GM19455 (cell line): ENCODE measurements around the gene ZNF438.

ENCODE experiments used
- ATAC-seq: cut with Tn5 transposase; IDR thresholded peaks from one replicate; pipeline ENCODE4 v1.9.1; 2021; ENCODE audit not compliant: unreplicated experiment

ZNF438 gene

GRCh38 chr10:30855131-30855530 lies 176.5 kb downstream of the ZNF438 start:
- ATAC-seq, result no peak

DNA sequence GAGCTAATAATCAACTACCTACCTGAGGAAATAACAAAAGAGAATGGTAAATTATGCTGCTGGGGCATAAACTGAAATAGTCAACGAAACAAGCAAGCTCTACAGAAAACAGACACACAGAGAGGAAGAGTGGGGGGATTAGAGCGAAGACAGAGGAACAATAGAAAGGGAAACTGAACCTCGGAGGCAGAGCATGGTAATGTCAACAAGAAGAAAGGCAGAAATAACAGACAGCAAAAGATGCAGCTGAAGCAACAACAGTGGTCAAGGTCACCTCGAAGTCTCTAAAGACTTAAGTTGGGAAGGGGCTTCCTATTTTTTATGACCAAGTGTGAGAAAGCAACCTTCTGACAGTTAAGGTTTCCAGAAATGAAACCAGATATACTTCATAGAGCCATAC lies 177.0 kb downstream of the ZNF438 start:
- ATAC-seq, result no peak

- ATAC-seq, result no peak
Observed at GRCh38 chr10:30853066-30853465, 178.6 kb downstream of the ZNF438 start.

DNA sequence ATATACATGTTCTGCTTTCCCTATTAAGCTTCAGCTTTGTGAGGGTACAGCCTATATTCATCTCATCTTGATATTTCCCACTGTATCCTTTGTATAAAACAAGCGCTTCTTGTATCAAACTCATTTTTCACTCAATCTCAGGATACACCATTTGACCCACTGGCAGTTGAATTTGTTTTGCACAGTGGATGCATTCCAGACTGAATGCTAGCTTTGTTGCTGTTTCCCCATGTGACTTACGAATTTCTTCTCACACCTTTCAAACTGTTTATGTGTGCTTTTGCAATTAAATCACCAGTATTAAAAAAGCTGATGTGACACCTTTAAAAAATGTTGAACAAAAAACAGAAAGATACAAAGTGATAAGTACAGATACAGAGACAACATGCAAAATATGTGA lies 180.9 kb downstream of the ZNF438 start:
- no peak for ATAC-seq

GRCh38 chr10:30849231-30850035 lies 182.2 kb downstream of the ZNF438 start:
- no peak for ATAC-seq

- no peak for ATAC-seq
Observed at GRCh38 chr10:30848396-30849032, 183.2 kb downstream of the ZNF438 start.

DNA sequence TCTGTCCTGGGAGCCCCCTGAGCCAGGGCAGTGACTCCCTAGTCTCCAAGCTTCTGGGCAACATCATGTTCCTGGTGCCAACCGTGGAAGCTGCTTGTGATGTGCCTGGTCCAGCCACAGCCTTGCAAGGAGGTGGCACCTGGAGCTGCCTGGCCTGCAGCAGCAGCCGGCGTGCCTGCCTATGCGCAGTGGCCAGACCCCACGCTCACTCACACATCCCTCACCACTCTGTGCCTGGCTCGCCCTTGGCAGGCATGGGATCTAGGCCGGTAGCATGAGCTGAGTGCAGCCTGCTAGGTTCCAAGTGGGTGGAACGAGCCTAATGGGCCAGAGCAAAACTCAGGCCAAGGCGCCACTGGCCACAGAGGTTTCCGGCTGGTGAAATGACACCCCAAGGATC lies 184.0 kb downstream of the ZNF438 start:
- no peak for ATAC-seq

DNA sequence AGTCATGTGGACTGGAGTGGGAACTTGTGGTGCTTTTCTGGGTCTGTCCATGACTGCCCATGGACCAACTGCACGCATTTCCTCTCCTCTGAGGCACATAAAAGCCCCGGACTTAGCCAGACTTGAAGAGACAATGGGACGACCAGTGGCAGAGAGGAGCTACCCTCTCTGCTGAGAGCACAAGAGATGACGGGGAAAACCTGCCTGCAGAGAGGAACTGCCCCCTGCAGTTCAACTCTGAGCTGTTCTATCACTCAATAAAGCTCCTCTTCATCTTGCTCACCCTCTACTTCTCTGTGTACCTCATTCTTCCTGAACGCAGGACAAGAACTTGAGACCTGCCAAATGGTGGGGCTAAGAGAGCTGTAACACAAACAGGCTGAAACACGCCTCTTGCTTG lies 184.5 kb downstream of the ZNF438 start:
- ATAC-seq, result no peak

DNA sequence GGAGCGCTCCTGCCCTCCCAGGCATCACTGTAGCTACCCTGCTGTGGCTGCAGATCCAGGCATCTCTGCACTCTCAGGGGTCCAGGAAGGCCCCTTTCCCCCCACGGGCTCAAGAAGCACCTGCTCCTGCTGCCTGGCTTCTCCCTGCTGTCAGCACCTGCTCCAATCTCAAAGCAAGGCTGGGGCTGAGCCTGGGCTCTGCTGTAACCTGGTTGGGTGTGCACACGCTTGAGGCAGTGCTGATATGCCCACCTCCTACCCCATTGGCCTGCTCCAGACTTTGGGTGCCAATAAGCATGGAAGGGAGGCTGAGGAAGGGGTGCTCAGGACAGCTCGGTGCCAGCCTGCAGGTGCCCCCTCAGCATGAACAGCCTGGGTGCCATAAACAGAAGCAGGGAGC lies 185.0 kb downstream of the ZNF438 start:
- no peak for ATAC-seq

DNA sequence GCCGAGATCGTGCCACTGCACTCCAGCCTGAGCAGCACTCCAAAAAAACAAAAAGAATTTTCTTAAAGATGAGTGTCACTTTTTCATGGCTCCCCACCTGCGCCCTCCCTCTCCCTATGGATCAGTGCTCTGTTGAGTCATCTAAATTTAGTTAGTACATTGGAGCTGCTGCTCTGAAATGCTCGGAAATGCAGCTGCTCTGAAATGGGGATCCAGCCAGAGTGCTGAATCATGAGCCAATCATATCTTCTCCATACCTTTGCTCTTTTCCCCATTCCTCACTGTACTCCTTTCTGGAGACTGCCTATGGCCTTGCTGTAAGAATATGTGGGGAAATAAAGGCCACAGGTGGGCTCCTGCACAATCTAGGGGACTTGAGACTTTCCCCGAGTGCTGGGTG lies 188.8 kb downstream of the ZNF438 start:
- no peak for ATAC-seq

GRCh38 chr10:30842185-30842584 lies 189.5 kb downstream of the ZNF438 start:
- ATAC-seq, result no peak

DNA sequence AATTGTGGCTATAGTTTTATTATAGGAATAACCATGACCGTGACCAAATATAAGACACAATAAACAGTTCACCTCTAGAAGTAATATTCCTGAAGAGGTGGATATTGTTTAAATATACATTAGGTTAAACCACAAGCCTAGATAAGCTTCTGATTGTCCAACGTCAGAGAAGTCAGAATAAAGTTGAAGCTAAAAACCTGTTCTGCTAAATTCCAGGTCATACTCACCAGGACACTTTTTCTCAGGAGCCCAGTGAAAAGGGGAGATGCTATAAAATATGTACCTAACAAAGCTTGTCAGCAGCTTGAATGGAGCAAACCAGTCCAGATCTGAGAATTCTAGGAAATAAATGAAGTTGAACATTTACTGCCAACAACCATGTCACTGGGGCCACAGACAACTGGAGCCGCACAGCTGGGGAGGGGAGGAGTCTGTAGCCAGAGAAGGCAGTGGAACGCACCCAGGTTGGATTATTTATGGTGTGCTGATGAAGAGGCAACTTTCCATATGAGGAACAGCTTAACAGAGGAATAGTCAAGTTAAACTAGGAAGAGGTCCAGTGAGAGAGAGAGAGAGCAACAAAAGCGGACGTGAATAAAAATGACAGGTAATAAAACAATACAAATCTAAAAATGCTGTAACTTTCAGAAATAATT lies 191.1 kb downstream of the ZNF438 start:
- ATAC-seq, result no peak

- no peak for ATAC-seq
Observed at GRCh38 chr10:30839652-30840051, 192.0 kb downstream of the ZNF438 start.

DNA sequence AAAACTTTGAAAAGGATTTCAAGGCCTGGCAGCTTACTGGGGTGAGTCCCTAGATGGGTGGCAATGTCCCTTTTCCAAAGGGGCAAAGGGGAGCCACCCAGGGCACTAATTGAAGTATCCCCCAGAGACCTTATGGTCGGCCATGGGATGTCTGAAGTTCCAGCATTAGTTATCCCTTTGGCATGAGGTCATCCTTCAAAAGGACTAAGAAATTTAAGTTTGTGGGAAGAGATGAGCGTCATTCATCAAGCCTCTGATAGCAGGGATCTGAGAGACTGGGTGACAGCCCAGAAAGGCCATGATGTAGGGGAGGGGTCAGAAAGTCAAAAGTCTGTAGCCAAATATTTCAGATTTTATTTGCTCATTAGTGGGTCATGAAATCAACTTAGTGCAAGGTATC lies 195.3 kb downstream of the ZNF438 start:
- no peak for ATAC-seq

DNA sequence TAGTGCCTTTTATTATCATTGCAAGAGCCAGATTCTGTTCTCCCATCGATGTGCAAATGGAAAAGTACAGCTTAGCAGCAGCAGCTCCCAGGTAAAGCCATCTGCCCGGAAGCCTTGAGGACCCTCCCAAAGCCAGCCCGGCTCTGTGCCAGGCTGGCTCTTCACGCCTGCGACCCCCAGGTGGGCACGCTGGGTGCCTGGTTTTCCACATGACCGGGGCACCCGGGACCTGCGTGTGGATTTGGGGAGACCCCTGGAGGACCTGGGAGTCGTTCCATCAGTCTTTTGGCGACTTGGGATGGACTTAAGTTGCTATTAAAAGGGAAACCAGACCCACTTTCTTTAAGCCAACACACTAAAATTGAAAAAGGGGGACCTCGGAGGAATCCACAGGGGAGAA lies 196.5 kb downstream of the ZNF438 start:
- no peak for ATAC-seq

DNA sequence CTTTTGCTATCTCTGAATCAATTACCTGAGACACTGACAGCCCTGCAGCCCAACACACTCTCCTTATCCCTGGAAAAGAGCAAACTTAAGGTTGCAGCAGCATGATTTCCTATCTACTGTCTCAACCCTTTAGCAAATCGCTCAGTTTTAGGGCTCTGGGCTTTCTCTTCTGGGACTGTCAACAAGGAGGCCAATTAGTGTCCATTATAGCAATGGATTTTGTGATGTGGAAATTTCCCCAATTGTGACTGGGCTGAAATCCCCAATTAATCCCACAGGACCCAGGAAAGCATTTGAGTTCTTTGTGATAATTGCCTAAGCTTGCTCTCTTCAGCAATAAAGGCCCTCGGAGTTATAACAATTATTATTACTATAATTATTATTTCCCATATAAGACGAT lies 197.0 kb downstream of the ZNF438 start:
- no peak for ATAC-seq

GRCh38 chr10:30834153-30834552 lies 197.5 kb downstream of the ZNF438 start:
- ATAC-seq, result no peak

DNA sequence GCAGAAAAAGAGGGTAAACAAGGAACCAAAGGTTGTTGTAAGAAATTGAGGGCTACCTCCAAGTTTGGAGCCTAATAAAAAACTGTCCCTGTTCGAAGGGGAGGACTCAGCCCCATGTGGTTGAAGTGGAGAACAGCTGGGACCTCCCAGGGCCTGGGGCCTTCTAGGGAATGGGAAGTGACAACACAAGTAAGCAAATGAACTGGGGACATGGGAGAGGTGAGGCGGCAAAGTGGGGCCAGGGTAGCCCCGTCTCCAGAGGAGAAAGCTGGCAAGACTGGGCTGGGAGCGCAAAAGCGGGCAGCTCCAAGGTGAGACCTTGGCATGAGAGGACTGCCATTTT lies 198.1 kb downstream of the ZNF438 start:
- no peak for ATAC-seq

GRCh38 chr10:30832749-30833627 lies 198.7 kb downstream of the ZNF438 start:
- no peak for ATAC-seq

- ATAC-seq, result no peak
Observed at GRCh38 chr10:30832001-30832748, 199.5 kb downstream of the ZNF438 start.

DNA sequence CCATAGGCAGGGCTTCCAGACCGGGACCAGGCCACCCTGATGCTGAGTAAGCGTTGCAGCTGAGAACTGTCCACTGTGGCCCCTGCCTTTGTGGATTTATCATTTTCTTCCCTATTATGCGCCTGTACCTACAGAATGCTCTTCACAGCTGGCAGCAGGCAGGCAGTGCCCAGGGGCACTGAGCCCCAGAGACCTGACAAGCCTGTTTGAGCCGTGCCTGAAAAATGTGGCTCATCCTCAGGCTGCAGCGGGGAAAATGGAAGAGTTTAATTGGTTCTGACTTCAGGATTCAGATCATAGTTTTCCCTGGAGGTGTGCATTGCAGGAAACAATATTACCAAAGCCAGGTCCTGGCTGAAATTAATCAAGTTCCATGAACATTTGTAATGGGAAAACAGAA lies 200.2 kb downstream of the ZNF438 start:
- ATAC-seq, result no peak
